ENCODE measurements around the gene CNOT6L.

CNOT6L gene

GRCh38 chr4:77710059-77710458 lies 109.1 kb downstream of the CNOT6L start:
- DNase-seq, result no peak

GRCh38 chr4:77706717-77707116 lies 112.5 kb downstream of the CNOT6L start:
- DNase-seq, result no peak

GRCh38 chr4:77703666-77704065 lies 115.5 kb downstream of the CNOT6L start:
- DNase-seq, result no peak

GRCh38 chr4:77701121-77701520 lies 118.0 kb downstream of the CNOT6L start:
- peak; percentile 38 to 64 for DNase-seq

GRCh38 chr4:77699731-77700210 lies 119.4 kb downstream of the CNOT6L start:
- DNase-seq, result peak; percentile 76 to 81

GRCh38 chr4:77697860-77698590 lies 121.1 kb downstream of the CNOT6L start:
- peak; percentile 26 to 71 for DNase-seq

- DNase-seq, result no peak
Measured at GRCh38 chr4:77695774-77696173, 123.4 kb downstream of the CNOT6L start.

GRCh38 chr4:77692847-77693432 lies 126.2 kb downstream of the CNOT6L start:
- DNase-seq, result no peak

- DNase-seq, result no peak
Measured at GRCh38 chr4:77681792-77682191, 137.4 kb downstream of the CNOT6L start.

- DNase-seq, result no peak
Measured at GRCh38 chr4:77676842-77677241, 142.3 kb downstream of the CNOT6L start.

- DNase-seq, result no peak
Measured at GRCh38 chr4:77671051-77671450, 148.1 kb downstream of the CNOT6L start.

GRCh38 chr4:77669946-77670590 lies 149.1 kb downstream of the CNOT6L start:
- peak in 1 of 2 experiments; percentile 8 for DNase-seq

- no peak for DNase-seq
Measured at GRCh38 chr4:77665381-77666069, 153.6 kb downstream of the CNOT6L start.

All from NCI-H524 (cell line).